GM19035 (cell line): Measurements from ENCODE around the gene PTPRN2.

Experiments
- ATAC-seq: cut with Tn5 transposase; IDR thresholded peaks from one replicate; pipeline ENCODE4 v1.9.1; 2021; ENCODE audit not compliant: unreplicated experiment

Gene PTPRN2

GRCh38 chr7:157548691-157549303 is 1038.8 kb downstream of the PTPRN2 start:
- no peak for ATAC-seq

GRCh38 chr7:157547611-157548010 is 1040.0 kb downstream of the PTPRN2 start:
- no peak for ATAC-seq

GRCh38 chr7:157547102-157547501 is 1040.5 kb downstream of the PTPRN2 start:
- no peak for ATAC-seq

- no peak for ATAC-seq
These were observed 1042.0 kb downstream of the PTPRN2 start for GRCh38 chr7:157545681-157546060.

GRCh38 chr7:157544980-157545680 is 1042.5 kb downstream of the PTPRN2 start:
- no peak for ATAC-seq

- ATAC-seq: no peak
These were observed 1043.4 kb downstream of the PTPRN2 start for GRCh38 chr7:157544226-157544625.

GRCh38 chr7:157543791-157544190 is 1043.8 kb downstream of the PTPRN2 start:
- no peak for ATAC-seq

- ATAC-seq: no peak
These were observed 1044.3 kb downstream of the PTPRN2 start for GRCh38 chr7:157543276-157543675.

- no peak for ATAC-seq
These were observed 1045.3 kb downstream of the PTPRN2 start for GRCh38 chr7:157542068-157543021.

- no peak for ATAC-seq
These were observed 1046.1 kb downstream of the PTPRN2 start for GRCh38 chr7:157541295-157542067.

GRCh38 chr7:157540606-157541294 is 1046.9 kb downstream of the PTPRN2 start:
- ATAC-seq: no peak

- no peak for ATAC-seq
These were observed 1047.6 kb downstream of the PTPRN2 start for GRCh38 chr7:157540020-157540419.

GRCh38 chr7:157539521-157539920 is 1048.1 kb downstream of the PTPRN2 start:
- ATAC-seq: no peak

GRCh38 chr7:157538735-157539134 is 1048.9 kb downstream of the PTPRN2 start:
- no peak for ATAC-seq

- ATAC-seq: no peak
These were observed 1049.3 kb downstream of the PTPRN2 start for GRCh38 chr7:157538321-157538720.

GRCh38 chr7:157537056-157537455 is 1050.6 kb downstream of the PTPRN2 start:
- ATAC-seq: no peak

GRCh38 chr7:157532068-157532467 is 1055.6 kb downstream of the PTPRN2 start:
- no peak for ATAC-seq

- no peak for ATAC-seq
These were observed 1057.7 kb downstream of the PTPRN2 start for GRCh38 chr7:157529768-157530560.

- no peak for ATAC-seq
These were observed 1058.8 kb downstream of the PTPRN2 start for GRCh38 chr7:157528785-157529341.
